ENCODE measurements around the gene SZT2.

The SZT2 gene

GRCh38 chr1:43455213-43455889 is 65.7 kb downstream of the SZT2 start:
- no peak for TF ChIP-seq FOXP2 (optimal IDR thresholded peaks at IDR 0.05; ENCODE audit: borderline replicate concordance, extremely low read depth, extremely low read length, insufficient read depth)
- no peak for TF ChIP-seq POLR2AphosphoS5 (IDR thresholded peaks at IDR 0.05; ENCODE audit: low read depth, low read length)
- no peak for TF ChIP-seq TAF1 (IDR thresholded peaks at IDR 0.05; ENCODE audit: borderline replicate concordance, insufficient read depth, low read length)
- no peak for TF ChIP-seq REST (IDR thresholded peaks at IDR 0.05; ENCODE audit: insufficient read depth in 1 of 2, low read depth in 2 of 2, low read length in 2 of 2)
- no peak for TF ChIP-seq SIN3A (IDR thresholded peaks at IDR 0.05; ENCODE audit: borderline replicate concordance, insufficient read depth, low read length)

- TF ChIP-seq TAF1 (IDR thresholded peaks at IDR 0.05; ENCODE audit: borderline replicate concordance, insufficient read depth, low read length) = no peak
- TF ChIP-seq SIN3A (IDR thresholded peaks at IDR 0.05; ENCODE audit: borderline replicate concordance, insufficient read depth, low read length) = no peak
These were observed 71.4 kb downstream of the SZT2 start for GRCh38 chr1:43460988-43461693.

GRCh38 chr1:43463479-43463878 is 73.8 kb downstream of the SZT2 start:
- no peak for TF ChIP-seq POLR2AphosphoS5 (IDR thresholded peaks at IDR 0.05; ENCODE audit: low read depth, low read length)
- TF ChIP-seq TAF1 (IDR thresholded peaks at IDR 0.05; ENCODE audit: borderline replicate concordance, insufficient read depth, low read length) = no peak
- no peak for TF ChIP-seq FOXP2 (optimal IDR thresholded peaks at IDR 0.05; ENCODE audit: borderline replicate concordance, extremely low read depth, extremely low read length, insufficient read depth)
- TF ChIP-seq REST (IDR thresholded peaks at IDR 0.05; ENCODE audit: insufficient read depth in 1 of 2, low read depth in 2 of 2, low read length in 2 of 2) = no peak
- TF ChIP-seq SIN3A (IDR thresholded peaks at IDR 0.05; ENCODE audit: borderline replicate concordance, insufficient read depth, low read length) = no peak

DNA sequence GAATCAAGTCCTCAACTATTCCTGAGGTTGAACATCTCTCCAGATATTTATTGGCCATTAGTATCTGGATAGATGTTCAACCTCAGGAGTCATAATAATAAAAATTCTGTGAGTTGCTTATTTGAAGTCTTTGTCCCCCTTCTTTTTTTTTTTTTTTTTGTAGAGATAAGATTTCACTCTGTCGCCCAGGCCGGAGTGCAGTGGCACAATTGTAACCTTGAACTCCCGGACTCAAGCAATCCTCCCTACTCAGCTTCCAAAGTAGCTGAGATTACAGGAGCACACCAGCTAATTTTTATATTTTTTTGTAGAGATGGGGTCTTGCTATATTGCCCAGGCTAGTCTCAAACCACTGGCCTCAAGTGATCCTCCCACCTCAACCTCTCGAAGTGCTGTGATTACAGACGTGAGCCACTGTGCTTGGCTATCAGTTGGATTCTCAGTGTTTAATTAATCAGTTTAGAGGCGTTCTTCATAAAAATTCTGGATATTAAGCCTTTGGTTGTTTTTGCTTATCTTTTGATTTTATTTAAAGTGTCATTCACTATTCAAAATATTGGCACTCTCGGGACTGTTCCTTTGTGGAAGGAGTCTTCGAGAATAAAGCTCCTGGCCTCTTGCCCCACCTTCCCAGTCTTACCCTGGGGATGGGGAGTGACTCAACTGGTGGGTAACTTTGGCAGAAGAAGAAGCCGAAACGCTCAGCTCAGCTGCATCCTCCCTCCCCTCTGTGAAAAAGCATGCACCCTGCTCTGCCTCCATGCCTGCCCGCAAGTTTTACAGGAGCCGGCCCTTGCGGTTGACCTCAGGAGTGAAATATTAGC is 75.2 kb downstream of the SZT2 start:
- TF ChIP-seq POLR2AphosphoS5 (IDR thresholded peaks at IDR 0.05; ENCODE audit: low read depth, low read length) (no peak), REST (IDR thresholded peaks at IDR 0.05; ENCODE audit: insufficient read depth in 1 of 2, low read depth in 2 of 2, low read length in 2 of 2) (no peak), SIN3A (IDR thresholded peaks at IDR 0.05; ENCODE audit: borderline replicate concordance, insufficient read depth, low read length) (no peak), TAF1 (IDR thresholded peaks at IDR 0.05; ENCODE audit: borderline replicate concordance, insufficient read depth, low read length) (no peak), FOXP2 (optimal IDR thresholded peaks at IDR 0.05; ENCODE audit: borderline replicate concordance, extremely low read depth, extremely low read length, insufficient read depth) (no peak)

DNA sequence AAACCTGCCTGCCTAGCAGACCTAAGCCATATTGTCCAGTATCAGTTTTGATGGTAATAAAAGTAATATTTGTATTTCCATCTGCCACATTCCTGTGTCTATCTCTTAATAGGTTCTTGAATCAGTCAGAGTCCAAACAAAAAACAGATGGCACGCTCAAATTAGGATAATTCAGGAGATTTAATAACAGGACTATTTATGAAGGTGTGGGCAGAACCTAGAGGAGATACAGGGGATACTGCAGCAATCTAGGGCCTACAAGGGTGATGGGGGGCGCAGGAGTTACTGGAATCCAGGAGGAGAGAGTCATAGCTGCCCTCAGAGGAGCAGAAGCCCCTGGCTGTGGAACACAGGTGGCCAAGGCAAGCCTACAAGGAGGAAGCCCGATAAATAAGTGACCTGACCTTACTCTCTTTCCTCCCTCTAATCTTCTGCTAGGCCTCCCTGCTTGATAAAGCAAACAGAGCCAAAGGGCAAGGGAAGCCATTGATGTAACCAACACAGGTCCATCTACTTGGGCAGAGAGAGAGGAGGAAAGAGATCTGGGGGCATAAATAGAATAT is 75.9 kb downstream of the SZT2 start:
- no peak for TF ChIP-seq REST (IDR thresholded peaks at IDR 0.05; ENCODE audit: insufficient read depth in 1 of 2, low read depth in 2 of 2, low read length in 2 of 2)
- TF ChIP-seq POLR2AphosphoS5 (IDR thresholded peaks at IDR 0.05; ENCODE audit: low read depth, low read length) = no peak
- TF ChIP-seq FOXP2 (optimal IDR thresholded peaks at IDR 0.05; ENCODE audit: borderline replicate concordance, extremely low read depth, extremely low read length, insufficient read depth) = no peak
- no peak for TF ChIP-seq TAF1 (IDR thresholded peaks at IDR 0.05; ENCODE audit: borderline replicate concordance, insufficient read depth, low read length)
- no peak for TF ChIP-seq SIN3A (IDR thresholded peaks at IDR 0.05; ENCODE audit: borderline replicate concordance, insufficient read depth, low read length)
